ENCODE results near the gene MTERF4.

MTERF4 gene

GRCh38 chr2:241049739-241050623 lies 52.1 kb downstream of the MTERF4 start:
- DNase-seq, result no peak

DNA sequence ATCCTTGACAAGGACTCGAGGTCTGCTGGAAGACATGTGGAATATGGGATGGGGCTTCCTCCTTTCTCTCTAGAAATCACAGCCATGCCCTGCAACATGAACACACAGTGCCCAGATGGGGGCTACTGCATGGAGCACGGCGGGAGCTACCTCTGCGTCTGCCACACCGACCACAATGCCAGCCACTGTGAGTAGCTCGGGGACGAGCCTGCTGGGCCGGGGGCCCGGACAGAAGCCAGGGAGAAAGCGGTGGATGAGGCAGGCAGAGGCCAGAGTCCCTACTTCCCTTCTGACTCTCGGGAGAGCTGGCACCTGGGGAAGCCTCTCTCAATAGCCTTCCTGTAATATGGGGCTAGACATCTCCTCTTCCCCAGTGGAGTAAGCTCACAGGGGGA lies 53.1 kb downstream of the MTERF4 start:
- no peak for DNase-seq

DNA sequence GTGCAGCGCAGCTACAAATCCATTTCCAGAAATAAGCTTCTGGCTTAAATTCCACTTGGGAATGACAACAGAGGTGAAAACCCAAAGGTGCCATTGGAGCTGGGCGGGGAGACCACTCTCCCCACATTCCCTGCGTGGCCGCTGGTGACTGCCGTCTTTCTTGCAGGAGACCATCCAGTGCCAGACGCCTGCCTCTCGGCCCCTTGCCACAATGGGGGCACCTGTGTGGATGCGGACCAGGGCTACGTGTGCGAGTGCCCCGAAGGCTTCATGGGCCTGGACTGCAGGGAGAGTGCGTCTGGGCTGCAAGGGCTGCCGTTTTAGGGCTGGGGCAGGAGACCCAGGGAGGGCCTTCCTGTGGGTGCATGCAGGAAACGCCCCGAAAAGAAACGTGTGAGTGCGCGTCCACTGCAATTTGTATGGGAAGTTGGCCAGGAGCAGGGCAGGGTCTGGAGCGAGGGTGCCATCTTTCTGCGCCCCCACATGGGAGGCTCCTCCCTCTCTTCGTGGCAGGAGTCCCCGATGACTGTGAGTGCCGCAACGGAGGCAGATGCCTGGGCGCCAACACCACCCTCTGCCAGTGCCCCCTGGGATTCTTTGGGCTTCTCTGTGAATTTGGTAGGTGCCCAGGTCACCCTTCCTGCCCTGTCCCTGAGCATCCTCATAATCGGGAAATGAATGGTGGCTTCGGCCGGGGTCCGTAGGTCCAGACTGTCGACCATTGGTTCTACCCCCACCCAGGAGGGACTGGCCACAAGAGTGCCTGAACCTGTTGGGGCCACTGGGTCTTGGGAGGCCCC lies 53.7 kb downstream of the MTERF4 start:
- no peak for DNase-seq

GRCh38 chr2:241047253-241048010 lies 54.7 kb downstream of the MTERF4 start:
- DNase-seq, result no peak

Measured in NCI-H1930 (cell line).